NCI-H1105 treated with DMSO at 0.1 percent for 48 hours (cell line): ENCODE results near the gene PCDHA13.
"Not testable (repeated sequence)": the region's sequence is repeated elsewhere in the genome, so short reads cannot be mapped to it uniquely, and the experiment has no call there.

Source experiments
- DNase-seq: peaks from one replicate; lab custom pipeline; 2025; lab: John Stamatoyannopoulos, UW

Gene PCDHA13

GRCh38 chr5:140881889-140882590, at the start of gene PCDHA13:
PCDHA13 (plus strand) TSS chr5:140882124; CDS start chr5:140882269, 145 bp downstream.
- no peak for DNase-seq

- DNase-seq, result no peak
Measured at GRCh38 chr5:140833993-140834392, 47.9 kb upstream of the PCDHA13 start, which contains the start of gene PCDHA7. PCDHA7 (plus strand) TSS chr5:140834269; CDS start chr5:140834384, 115 bp downstream.

GRCh38 chr5:140834439-140835008, 47.4 kb upstream of the PCDHA13 start:
- DNase-seq, result not testable (repeated sequence)

- DNase-seq, result no peak
Measured at GRCh38 chr5:140835622-140836510, 46.1 kb upstream of the PCDHA13 start.

- DNase-seq, result no peak
Measured at GRCh38 chr5:140840978-140841962, 40.7 kb upstream of the PCDHA13 start, which contains the start of gene PCDHA8. PCDHA8 (plus strand) TSS chr5:140841187; CDS start chr5:140841322, 135 bp downstream.

GRCh38 chr5:140842798-140843733, 38.9 kb upstream of the PCDHA13 start:
- DNase-seq, result no peak

GRCh38 chr5:140848139-140849102, 33.5 kb upstream of the PCDHA13 start, which contains the start of gene PCDHA9:
PCDHA9 (plus strand) TSS chr5:140848382; CDS start chr5:140848496, 114 bp downstream.
- DNase-seq, result not testable (repeated sequence)

GRCh38 chr5:140849831-140850634, 31.9 kb upstream of the PCDHA13 start:
- DNase-seq, result not testable (repeated sequence)

GRCh38 chr5:140855772-140856674, 25.9 kb upstream of the PCDHA13 start, which contains the start of gene PCDHA10:
PCDHA10 (plus strand) TSS chr5:140855897; CDS start chr5:140856049, 152 bp downstream.
- DNase-seq, result no peak

- DNase-seq, result no peak
Measured at GRCh38 chr5:140857177-140857986, 24.5 kb upstream of the PCDHA13 start.

GRCh38 chr5:140857987-140858240, 24.0 kb upstream of the PCDHA13 start:
- DNase-seq, result no peak

GRCh38 chr5:140862441-140863295, 19.3 kb upstream of the PCDHA13 start:
- no peak for DNase-seq

GRCh38 chr5:140868721-140869554, 13.0 kb upstream of the PCDHA13 start, which contains the start of gene PCDHA11:
PCDHA11 (plus strand) TSS chr5:140868957; CDS start chr5:140869104, 147 bp downstream.
- DNase-seq, result no peak

GRCh38 chr5:140869555-140869886, 12.4 kb upstream of the PCDHA13 start:
- no peak for DNase-seq
